ENCODE data around the gene CIPC. TPM values are rescaled to one million over a fixed set of nuclear protein-coding genes. Genes with fewer than 3 reads are reported as not detected.

Gene CIPC
- total and polyA plus RNA-seq, 2 experiments from 2014 or later, result 9.6 to 29.6 TPM

GRCh38 chr14:77148510-77149231 lies 50.6 kb downstream of the CIPC start:
- Histone ChIP-seq H3K9me2 (replicated peaks; ENCODE audit: insufficient read depth) (no peaks in the 10 kb centered on the region), H3K4me1 (ENCODE audit: insufficient read depth) (no peaks in the 10 kb centered on the region), H3K27ac (no peak overlapping the region), H2AFZ (no peak overlapping the region), H3K27me3 (peaks cover 45% of the 10 kb centered on the region), H3K9me3 (ENCODE audit: low read depth) (no peaks in the 10 kb centered on the region), H3K79me2 (no peaks in the 10 kb centered on the region), H3K4me2 (no peak overlapping the region), H3K4me3 (no peak overlapping the region), H3K36me3 (replicated peaks; ENCODE audit: insufficient read depth, low read depth) (no peaks in the 10 kb centered on the region), H4K20me1 (ENCODE audit: insufficient read depth, poor library complexity, severe bottlenecking) (no peaks in the 10 kb centered on the region)
- TF ChIP-seq CTCF (IDR thresholded peaks at IDR 0.05; ENCODE audit: poor library complexity), result no peak
- TF ChIP-seq EZH2 (IDR thresholded peaks at IDR 0.05; ENCODE audit: borderline replicate concordance), result no peak
- no peak for TF ChIP-seq EZH2phosphoT487 (IDR thresholded peaks at IDR 0.05; ENCODE audit: low read depth, severe bottlenecking, unreplicated experiment)
- WGBS (ENCODE audit: low lambda C conversion rate, missing lambda C conversion rate), result 72% methylated on average over 8 of the region's 8 CpGs
- no peak for DNase-seq (ENCODE audit: low spot score)

GRCh38 chr14:77151245-77151644 lies 53.2 kb downstream of the CIPC start:
- H3K9me3 ChIP-seq (ENCODE audit: low read depth), result no peaks in the 10 kb centered on the region
- peak; percentile 32 for DNase-seq (ENCODE audit: low spot score)
- H3K4me3 ChIP-seq, result no peak overlapping the region
- no peaks in the 10 kb centered on the region for H3K79me2 ChIP-seq
- no peaks in the 10 kb centered on the region for H4K20me1 ChIP-seq (ENCODE audit: insufficient read depth, poor library complexity, severe bottlenecking)
- H3K4me2 ChIP-seq, result no peak overlapping the region
- no peak overlapping the region for H2AFZ ChIP-seq
- H3K27ac ChIP-seq, result no peak overlapping the region
- peaks cover 31% of the 10 kb centered on the region for H3K27me3 ChIP-seq
- no peaks in the 10 kb centered on the region for H3K9me2 ChIP-seq (replicated peaks; ENCODE audit: insufficient read depth)
- no peaks in the 10 kb centered on the region for H3K4me1 ChIP-seq (ENCODE audit: insufficient read depth)
- 14% methylated on average over 5 of the region's 5 CpGs for WGBS (ENCODE audit: low lambda C conversion rate, missing lambda C conversion rate)
- H3K36me3 ChIP-seq (replicated peaks; ENCODE audit: insufficient read depth, low read depth), result no peaks in the 10 kb centered on the region
- no peak for TF ChIP-seq EZH2phosphoT487 (IDR thresholded peaks at IDR 0.05; ENCODE audit: low read depth, severe bottlenecking, unreplicated experiment)
- TF ChIP-seq CTCF (IDR thresholded peaks at IDR 0.05; ENCODE audit: poor library complexity), result peak; percentile 48

GRCh38 chr14:77151918-77152588 lies 54.0 kb downstream of the CIPC start:
- peak; percentile 45 for TF ChIP-seq CTCF (IDR thresholded peaks at IDR 0.05; ENCODE audit: poor library complexity)
- TF ChIP-seq EZH2 (IDR thresholded peaks at IDR 0.05; ENCODE audit: borderline replicate concordance), result no peak
- no peaks in the 10 kb centered on the region for H3K9me2 ChIP-seq (replicated peaks; ENCODE audit: insufficient read depth)
- peaks cover 23% of the 10 kb centered on the region for H3K27me3 ChIP-seq
- no peaks in the 10 kb centered on the region for H4K20me1 ChIP-seq (ENCODE audit: insufficient read depth, poor library complexity, severe bottlenecking)
- DNase-seq (ENCODE audit: low spot score), result no peak
- 30% methylated on average over 2 of the region's 2 CpGs for WGBS (ENCODE audit: low lambda C conversion rate, missing lambda C conversion rate)
- no peak overlapping the region for H2AFZ ChIP-seq
- H3K4me3 ChIP-seq, result no peak overlapping the region
- H3K36me3 ChIP-seq (replicated peaks; ENCODE audit: insufficient read depth, low read depth), result no peaks in the 10 kb centered on the region
- H3K4me2 ChIP-seq, result no peak overlapping the region
- H3K79me2 ChIP-seq, result no peaks in the 10 kb centered on the region
- no peaks in the 10 kb centered on the region for H3K9me3 ChIP-seq (ENCODE audit: low read depth)
- H3K27ac ChIP-seq, result no peak overlapping the region
- H3K4me1 ChIP-seq (ENCODE audit: insufficient read depth), result no peaks in the 10 kb centered on the region
